GM18511 (cell line): ENCODE data around the gene STING1.
"Not testable (repeated sequence)": the region's sequence is repeated elsewhere in the genome, so short reads cannot be mapped to it uniquely, and the experiment has no call there.

Experiments
- ATAC-seq: cut with Tn5 transposase; IDR thresholded peaks from one replicate; pipeline ENCODE4 v1.9.1; 2021; ENCODE audit warnings: mild to moderate bottlenecking, moderate library complexity; ENCODE audit not compliant: unreplicated experiment

STING1 gene

DNA sequence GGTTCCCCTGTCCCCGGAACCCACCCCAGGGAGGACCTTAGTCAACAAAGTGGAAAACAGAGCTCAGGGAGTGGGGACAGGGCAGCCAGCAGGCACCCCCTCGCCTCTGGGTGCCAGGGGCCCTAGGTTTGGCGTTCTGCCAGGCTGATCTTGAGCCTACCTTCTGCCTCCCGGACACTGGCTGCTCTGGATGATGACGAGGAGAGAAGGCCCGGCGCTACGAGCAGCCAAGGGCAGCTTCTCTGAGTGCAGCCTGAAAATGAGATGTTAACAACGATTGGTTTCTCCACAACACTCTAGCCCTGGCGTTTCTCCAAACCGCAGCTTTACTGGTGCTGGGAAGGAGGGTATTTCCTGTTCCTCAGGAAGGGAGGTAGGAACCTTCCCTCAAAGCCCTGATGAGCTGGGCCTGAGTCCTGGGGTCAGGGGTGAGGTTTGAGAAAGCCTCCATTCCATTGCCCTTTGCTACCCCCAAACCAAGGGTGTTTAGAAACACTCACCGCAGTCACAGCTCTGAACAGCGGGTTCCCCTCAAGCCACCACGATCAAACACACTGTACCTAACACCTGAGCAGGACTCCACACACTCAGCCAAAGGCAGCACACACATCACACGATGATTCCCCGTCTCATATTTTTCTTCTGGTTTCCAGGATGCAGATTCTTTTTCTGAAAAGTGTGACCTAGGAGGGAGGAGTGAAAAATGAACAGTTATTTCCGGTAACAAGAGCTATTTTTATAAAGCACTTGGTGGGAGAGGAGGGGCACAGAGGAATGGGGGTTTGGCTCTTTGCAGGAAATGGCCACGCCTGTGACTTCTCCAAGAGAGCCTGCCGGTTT lies at the start of gene STING1:
STING1 (minus strand) TSS at position 709 of the 840 bp plus-strand sequence. CDS start 1,054 bp downstream, outside the sequence.
- ATAC-seq = peak; percentile 70

DNA sequence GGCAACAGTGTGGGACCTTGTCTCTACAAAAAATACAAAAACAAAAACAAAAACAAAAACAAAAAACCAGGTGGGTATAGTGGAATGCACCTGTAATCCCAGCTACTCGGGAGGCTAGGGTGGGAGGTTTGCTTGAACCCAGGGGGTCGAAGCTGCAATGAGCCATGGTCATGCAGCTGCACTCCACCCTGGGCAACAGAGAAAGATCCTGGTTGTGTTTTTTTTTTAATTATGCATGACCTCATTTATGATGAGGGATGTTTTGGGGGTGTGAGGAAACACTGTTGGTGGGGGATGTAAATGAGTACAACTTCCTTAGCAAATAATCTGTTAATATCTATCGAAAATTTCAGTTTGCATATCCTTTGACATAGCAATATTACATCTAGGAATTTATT lies 49.2 kb upstream of the STING1 start:
- ATAC-seq = no peak

DNA sequence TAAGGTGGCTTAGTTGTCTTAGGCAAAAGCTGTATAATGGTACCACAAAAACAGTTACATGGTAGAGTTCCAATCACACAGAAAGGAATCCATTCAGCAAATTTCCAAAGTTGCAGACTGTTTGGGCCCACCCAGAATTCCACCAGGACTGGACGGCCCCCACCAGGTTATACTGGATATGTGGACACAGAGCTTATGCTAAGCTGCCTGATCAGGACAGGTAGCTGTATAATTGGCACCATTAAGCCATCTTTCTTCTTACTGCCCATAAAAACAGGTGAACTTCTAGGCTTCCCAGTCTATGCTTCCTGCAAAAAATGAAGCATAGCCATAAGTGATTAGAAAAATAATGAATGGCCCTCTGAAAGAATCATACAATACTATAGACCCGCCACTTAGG lies 47.5 kb upstream of the STING1 start:
- ATAC-seq = not testable (repeated sequence)

DNA sequence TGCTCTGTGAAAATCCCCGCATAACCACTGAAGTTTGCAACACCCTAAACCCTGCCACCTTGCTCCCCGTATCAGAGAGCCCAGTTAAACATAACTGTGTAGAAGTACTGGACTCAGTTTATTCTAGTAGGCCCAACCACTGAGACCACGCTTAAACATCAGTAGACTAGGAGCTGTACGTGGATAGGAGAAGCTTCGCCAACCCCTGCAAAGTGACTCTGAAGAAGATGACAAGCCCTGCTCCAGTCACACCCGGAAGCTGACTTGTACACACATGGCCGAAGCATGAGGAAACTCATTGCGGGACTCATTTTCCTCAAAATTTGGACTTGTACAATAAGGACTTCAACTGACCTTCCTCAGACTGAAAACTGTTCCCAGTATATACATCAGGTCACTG lies 46.1 kb upstream of the STING1 start:
- not testable (repeated sequence) for ATAC-seq

- not testable (repeated sequence) for ATAC-seq
Observed at GRCh38 chr5:139527896-139528467, 45.4 kb upstream of the STING1 start.

GRCh38 chr5:139527090-139527470 lies 44.5 kb upstream of the STING1 start:
- ATAC-seq = not testable (repeated sequence)

DNA sequence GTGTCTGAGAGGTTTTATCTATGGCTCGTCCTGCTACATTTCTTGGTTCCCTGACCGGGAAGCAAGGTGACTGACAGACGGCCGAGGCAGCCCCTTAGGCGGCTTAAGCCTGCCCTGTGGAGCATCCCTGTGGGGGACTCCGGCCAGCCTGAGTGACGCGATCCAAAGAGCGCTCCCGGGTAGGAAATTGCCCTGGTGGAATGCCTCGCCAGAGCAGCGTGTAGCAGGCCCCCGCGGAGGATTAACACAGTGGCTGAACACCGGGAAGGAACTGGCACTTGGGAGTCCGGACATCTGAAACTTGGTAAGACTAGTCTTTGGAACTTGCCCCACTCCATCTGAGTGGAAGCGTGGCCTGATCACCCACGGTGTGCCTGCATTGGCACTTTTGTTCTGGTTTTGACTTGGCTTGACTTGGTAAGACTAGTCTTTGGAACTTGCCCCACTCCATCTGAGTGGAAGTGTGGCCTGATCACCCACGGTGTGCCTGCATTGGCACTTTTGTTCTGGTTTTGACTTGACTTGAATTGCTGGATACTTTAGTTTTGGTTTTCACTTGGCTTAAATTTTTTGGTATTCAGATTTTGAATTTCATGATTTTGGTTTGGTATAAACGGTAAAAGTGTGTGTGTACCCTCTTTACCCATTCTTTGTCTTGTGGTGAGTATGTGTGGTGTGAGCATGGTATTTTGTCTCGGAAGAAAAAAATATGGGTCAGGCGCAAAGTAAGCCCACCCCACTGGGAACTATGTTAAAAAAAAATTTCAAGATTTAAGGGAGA lies 43.9 kb upstream of the STING1 start:
- not testable (repeated sequence) for ATAC-seq

DNA sequence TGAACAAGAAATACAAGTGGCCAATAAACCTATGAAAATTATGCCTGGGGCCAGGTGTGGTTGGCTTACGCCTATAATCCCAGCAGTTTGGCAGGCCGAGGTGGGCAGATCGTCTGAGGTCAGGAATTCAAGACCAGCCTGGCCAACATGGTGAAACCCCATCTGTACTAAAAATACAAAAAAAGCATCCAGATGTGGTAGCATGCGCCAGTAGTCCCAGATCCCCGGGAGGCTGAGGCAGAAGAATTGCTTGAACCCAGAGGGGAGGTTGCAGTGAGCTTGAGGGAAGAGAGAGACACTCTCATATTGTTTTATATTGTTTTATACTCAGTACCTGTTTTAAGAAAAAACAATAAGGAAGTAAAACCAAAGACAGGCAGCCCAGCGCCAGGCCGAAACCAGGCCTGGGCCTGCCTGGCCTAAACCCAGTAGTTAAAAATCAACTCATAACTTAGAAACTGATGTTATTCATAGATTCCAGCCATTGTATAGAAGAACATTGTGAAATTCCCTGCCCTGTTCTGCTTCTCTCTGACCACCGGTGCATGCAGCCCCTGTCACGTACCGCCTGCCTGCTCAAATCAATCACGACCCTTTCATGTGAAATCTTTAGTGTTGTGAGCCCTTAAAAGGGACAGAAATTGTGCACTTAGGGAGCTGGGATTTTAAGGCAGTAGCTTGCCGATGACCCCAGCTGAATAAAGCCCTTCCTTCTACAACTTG lies 43.2 kb upstream of the STING1 start:
- peak; percentile 60 for ATAC-seq

- peak; percentile 58 for ATAC-seq
Observed at GRCh38 chr5:139524940-139525585, 42.5 kb upstream of the STING1 start.

DNA sequence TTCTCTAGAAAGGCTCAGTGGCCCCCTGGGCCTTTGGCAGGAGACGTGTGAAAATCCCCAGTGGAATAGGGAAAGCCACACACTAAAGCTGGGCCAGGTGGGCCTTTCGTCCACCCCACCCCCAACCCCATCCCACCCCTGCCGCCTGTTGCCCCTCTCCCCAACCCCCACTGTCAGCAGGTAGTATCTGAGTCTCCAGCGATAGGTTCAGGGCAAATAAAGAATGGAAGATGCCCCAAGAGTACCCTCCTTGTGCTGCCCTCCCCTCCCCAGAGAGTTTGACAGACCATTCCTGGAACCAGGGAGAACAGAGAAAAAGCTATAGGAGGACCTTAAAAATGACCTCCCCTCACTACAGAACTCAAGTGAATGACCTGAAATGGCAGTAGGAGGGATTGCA lies 41.9 kb upstream of the STING1 start:
- no peak for ATAC-seq

GRCh38 chr5:139523635-139524445 lies 41.3 kb upstream of the STING1 start:
- no peak for ATAC-seq

GRCh38 chr5:139517683-139518564 lies 35.4 kb upstream of the STING1 start:
- ATAC-seq = peak; percentile 88

GRCh38 chr5:139514486-139514856 lies 31.9 kb upstream of the STING1 start:
- no peak for ATAC-seq

DNA sequence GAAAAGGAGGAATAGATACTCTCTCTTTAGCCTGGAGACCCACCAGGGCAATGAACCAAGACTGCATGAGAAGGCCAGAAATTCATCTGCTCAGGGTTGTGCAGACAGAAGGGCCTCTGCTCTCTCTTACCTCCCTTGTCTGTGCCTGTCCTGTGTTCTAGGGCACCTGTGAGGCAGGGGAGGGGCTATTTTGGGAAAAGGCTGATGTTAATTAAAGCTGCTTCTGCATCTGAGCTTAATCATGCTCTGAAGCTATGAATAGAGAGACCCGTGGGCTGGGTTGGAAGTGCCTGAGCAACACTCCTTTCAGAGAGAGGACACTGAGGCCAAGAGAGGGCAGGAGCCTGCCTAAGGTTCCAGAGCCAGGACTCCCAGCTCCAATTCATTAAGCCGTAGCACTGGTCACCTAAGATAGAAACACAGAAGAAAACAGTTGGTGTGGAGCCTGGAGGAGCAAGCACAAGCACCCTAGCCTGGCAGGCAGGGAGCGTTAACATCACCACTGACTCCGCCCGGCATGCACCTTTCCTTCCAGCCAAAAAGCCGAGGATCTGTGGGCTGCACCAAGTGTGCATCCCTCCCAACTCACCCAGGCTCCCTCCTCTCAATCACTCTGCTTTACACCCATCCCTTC lies 31.4 kb upstream of the STING1 start:
- peak; percentile 12 for ATAC-seq

- peak; percentile 69 for ATAC-seq
Observed at GRCh38 chr5:139513434-139513833, 30.9 kb upstream of the STING1 start.

- ATAC-seq = no peak
Observed at GRCh38 chr5:139512786-139513390, 30.3 kb upstream of the STING1 start.

DNA sequence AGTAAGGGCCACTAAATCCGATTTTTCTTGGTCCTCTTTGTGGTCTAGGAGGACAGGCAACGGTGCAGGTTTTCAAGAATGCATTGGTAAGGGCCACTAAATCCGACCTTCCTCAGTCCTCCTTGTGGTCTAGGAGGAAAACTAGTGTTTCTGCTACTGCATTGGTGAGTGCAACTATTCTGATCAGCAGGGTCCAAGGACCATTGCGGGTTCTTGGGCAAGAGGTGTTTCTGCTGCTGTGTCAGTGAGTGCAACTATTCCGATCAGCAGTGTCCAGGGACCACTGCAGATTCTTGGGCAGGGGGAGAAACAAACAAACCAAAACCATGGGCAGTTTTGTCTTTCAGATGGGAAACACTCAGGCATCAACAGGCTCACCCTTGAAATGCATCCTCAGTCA lies 22.2 kb upstream of the STING1 start:
- not testable (repeated sequence) for ATAC-seq

DNA sequence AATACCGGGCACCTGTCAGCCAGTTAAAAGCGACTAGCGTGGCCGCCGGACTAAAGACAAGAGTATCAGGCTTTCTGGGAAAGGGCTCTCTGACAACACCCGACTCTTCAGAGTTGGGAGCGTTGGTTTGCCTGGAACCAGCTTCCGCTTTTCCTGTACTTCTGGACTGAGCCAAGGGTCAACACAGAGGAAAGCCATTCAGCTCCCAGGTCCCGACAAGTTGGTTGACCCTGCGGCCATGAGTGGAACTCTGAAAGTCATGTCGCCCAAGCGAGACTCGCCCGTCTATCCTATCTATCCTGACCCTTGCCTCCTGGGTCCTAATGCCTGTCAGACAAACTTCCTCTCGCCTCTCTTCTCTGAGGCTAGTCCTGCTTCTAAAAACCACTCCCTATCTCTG lies 21.3 kb upstream of the STING1 start:
- ATAC-seq = not testable (repeated sequence)
